SU-DHL-6 (cell line): ENCODE results near the gene C14orf132.

Source experiments
- CTCF ChIP-seq: fragments of 200-600 bp; sonication (generic); IDR thresholded peaks from one replicate; pipeline ENCODE4 v1.5.1; 2017; ENCODE audit warnings: antibody characterized with exemption, mild to moderate bottlenecking, low read length, moderate library complexity; ENCODE audit not compliant: insufficient read depth, poor library complexity, severe bottlenecking
- EZH2phosphoT487 ChIP-seq: fragments of 200-600 bp; sonication (generic), shearing (Covaris generic); conservative IDR thresholded peaks from 2 replicates; pipeline ENCODE4 v1.6.1; 2018; ENCODE audit warnings: mild to moderate bottlenecking, antibody characterized with exemption, low read length, moderate library complexity, mixed read lengths

GRCh38 chr14:96031691-96032090 lies 7.5 kb upstream of the C14orf132 start:
- TF ChIP-seq CTCF = no peak
- no peak for TF ChIP-seq EZH2phosphoT487
